Liver (tissue), 3 donors: ENCODE measurements around the gene JAKMIP2.

ENCODE experiments used
- EGR1 ChIP-seq, 2 donors: IDR thresholded peaks; 2 replicates each; pipeline ENCODE4 v1.6.1; 2016 to 2018; ENCODE audit warnings: antibody characterized with exemption in 2 of 2, low read depth in 2 of 2
- GABPA ChIP-seq, 2 donors: IDR thresholded peaks in 1 of 2; conservative IDR thresholded peaks in 1 of 2; 2 replicates each; pipeline ENCODE4 v1.6.1; 2016; ENCODE audit warnings: antibody characterized with exemption in 2 of 2, mild to moderate bottlenecking in 1 of 2, moderate library complexity in 1 of 2
- RAD21 ChIP-seq, 2 donors: IDR thresholded peaks; 2 replicates each; pipeline ENCODE4 v1.6.1; 2016; ENCODE audit warnings: antibody characterized with exemption in 2 of 2, mild to moderate bottlenecking in 2 of 2
- TF ChIP-seq, protein P1 (sequence below): fragments of 150-350 bp; IDR thresholded peaks from 2 replicates; pipeline ENCODE4 v1.5.1; 2017; ENCODE audit warnings: improper control_type of control experiment, low read depth, low read length; ENCODE audit not compliant: missing input control
- TF ChIP-seq, protein P2 (sequence below): IDR thresholded peaks from 2 replicates; pipeline ENCODE4 v1.6.1; 2016; ENCODE audit warnings: antibody characterized with exemption
- TF ChIP-seq, protein P3 (sequence below): IDR thresholded peaks from 2 replicates; pipeline ENCODE4 v1.6.1; 2016; ENCODE audit warnings: antibody characterized with exemption
- donor health status: healthy.
- donor health status: healthy.

DNA sequence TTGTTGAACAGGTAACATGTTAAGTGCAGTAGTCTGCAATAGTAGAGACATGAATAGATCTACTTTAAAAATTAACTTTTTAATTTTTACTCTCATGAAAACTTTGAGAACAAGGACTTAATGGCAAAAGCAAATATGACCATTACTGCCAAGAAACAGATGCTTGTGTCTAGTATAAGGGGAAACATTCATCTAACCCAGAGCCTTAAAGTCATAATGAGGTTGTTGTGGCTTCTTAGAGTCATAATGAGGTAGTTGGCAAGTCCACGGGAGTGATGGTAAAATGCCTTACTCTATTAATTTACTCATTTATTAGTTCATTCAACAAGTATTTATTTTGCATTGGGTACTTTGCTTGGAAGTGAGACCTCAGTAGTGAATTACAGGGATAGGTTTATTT lies 71.5 kb downstream of the JAKMIP2 start:
- no peak for TF ChIP-seq RAD21 (IDR thresholded peaks at IDR 0.05)
- TF ChIP-seq, protein P1, sequence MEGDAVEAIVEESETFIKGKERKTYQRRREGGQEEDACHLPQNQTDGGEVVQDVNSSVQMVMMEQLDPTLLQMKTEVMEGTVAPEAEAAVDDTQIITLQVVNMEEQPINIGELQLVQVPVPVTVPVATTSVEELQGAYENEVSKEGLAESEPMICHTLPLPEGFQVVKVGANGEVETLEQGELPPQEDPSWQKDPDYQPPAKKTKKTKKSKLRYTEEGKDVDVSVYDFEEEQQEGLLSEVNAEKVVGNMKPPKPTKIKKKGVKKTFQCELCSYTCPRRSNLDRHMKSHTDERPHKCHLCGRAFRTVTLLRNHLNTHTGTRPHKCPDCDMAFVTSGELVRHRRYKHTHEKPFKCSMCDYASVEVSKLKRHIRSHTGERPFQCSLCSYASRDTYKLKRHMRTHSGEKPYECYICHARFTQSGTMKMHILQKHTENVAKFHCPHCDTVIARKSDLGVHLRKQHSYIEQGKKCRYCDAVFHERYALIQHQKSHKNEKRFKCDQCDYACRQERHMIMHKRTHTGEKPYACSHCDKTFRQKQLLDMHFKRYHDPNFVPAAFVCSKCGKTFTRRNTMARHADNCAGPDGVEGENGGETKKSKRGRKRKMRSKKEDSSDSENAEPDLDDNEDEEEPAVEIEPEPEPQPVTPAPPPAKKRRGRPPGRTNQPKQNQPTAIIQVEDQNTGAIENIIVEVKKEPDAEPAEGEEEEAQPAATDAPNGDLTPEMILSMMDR, result no peak
- TF ChIP-seq EGR1 (IDR thresholded peaks at IDR 0.05; ENCODE audit: low read depth in 2 of 2), result no peak
- TF ChIP-seq, protein P2, sequence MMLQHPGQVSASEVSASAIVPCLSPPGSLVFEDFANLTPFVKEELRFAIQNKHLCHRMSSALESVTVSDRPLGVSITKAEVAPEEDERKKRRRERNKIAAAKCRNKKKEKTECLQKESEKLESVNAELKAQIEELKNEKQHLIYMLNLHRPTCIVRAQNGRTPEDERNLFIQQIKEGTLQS, result no peak
- no peak for TF ChIP-seq GABPA (IDR thresholded peaks at IDR 0.05 in 1 of 2, conservative IDR thresholded peaks at IDR 0.05 in 1 of 2)
- TF ChIP-seq, protein P3, sequence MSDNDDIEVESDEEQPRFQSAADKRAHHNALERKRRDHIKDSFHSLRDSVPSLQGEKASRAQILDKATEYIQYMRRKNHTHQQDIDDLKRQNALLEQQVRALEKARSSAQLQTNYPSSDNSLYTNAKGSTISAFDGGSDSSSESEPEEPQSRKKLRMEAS, result no peak
